HepG2 (cell line): ENCODE results near the gene TXN2.

Experiments
- HCFC1 ChIP-seq: fragments of 150-350 bp; IDR thresholded peaks from 2 replicates; pipeline ENCODE4 v1.6.1; 2014; ENCODE audit warnings: low read depth, low read length
- MED1 ChIP-seq: sonication (generic); formaldehyde crosslinking; IDR thresholded peaks from 2 replicates; pipeline ENCODE4 v1.4.0; 2020; ENCODE audit warnings: missing genetic modification reagents
- POLR2A ChIP-seq, 2 experiments: IDR thresholded peaks; 2 replicates each; pipeline ENCODE4 v1.6.1; 2011; ENCODE audit warnings: low read depth in 2 of 2, low read length in 2 of 2, mild to moderate bottlenecking in 1 of 2, moderate library complexity in 1 of 2; ENCODE audit not compliant: insufficient read depth in 1 of 2
- SIN3B ChIP-seq: fragments of 150-350 bp; IDR thresholded peaks from 2 replicates; pipeline ENCODE4 v1.6.1; 2014; ENCODE audit warnings: low read length
- SRSF9 ChIP-seq: fragments of 200-400 bp; formaldehyde crosslinking; IDR thresholded peaks from 2 replicates; pipeline ENCODE4 v1.6.1; 2018; ENCODE audit warnings: borderline replicate concordance, mild to moderate bottlenecking, low read depth, low read length; ENCODE audit not compliant: insufficient read depth, poor library complexity, severe bottlenecking
- TAF1 ChIP-seq: sonication (generic); formaldehyde crosslinking; IDR thresholded peaks from 2 replicates; pipeline ENCODE4 v1.4.0; 2020; ENCODE audit warnings: missing genetic modification reagents
- ZBTB2 ChIP-seq: sonication (generic); formaldehyde crosslinking; IDR thresholded peaks from 2 replicates; pipeline ENCODE4 v1.8.0; 2022; ENCODE audit warnings: low read depth, missing genetic modification reagents
- ZNF264 ChIP-seq: sonication (generic); formaldehyde crosslinking; IDR thresholded peaks from 2 replicates; pipeline ENCODE4 v1.4.0; 2020; ENCODE audit warnings: missing genetic modification reagents

- TF ChIP-seq MED1 (CRISPR knock-in tag) (no peak), ZBTB2 (CRISPR knock-in tag) (no peak), TAF1 (CRISPR knock-in tag) (no peak), POLR2A (IDR thresholded peaks at IDR 0.05; ENCODE audit: insufficient read depth in 1 of 2, low read depth in 2 of 2, low read length in 2 of 2) (no peak), HCFC1 (no peak), ZNF264 (no peak), SRSF9 (no peak), SIN3B (no peak)
Measured at GRCh38 chr22:36439481-36440271, 41.8 kb downstream of the TXN2 start.
